Measurements from ENCODE around the gene GPSM1.
A peak's percentile ranks its signal among the peaks of the same experiment; 100 is the strongest.

The GPSM1 gene, protein sequence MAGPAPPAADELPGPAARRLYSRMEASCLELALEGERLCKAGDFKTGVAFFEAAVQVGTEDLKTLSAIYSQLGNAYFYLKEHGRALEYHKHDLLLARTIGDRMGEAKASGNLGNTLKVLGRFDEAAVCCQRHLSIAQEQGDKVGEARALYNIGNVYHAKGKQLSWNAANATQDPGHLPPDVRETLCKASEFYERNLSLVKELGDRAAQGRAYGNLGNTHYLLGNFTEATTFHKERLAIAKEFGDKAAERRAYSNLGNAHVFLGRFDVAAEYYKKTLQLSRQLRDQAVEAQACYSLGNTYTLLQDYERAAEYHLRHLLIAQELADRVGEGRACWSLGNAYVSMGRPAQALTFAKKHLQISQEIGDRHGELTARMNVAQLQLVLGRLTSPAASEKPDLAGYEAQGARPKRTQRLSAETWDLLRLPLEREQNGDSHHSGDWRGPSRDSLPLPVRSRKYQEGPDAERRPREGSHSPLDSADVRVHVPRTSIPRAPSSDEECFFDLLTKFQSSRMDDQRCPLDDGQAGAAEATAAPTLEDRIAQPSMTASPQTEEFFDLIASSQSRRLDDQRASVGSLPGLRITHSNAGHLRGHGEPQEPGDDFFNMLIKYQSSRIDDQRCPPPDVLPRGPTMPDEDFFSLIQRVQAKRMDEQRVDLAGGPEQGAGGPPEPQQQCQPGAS

GRCh38 chr9:136327304-136327974, at the start of gene GPSM1:
Gene GPSM1 (plus strand): TSS chr9:136327539. CDS start chr9:136327696, 157 bp downstream.
- DNase-seq, result peak; percentile 60

GRCh38 chr9:136277746-136278145, 49.6 kb upstream of the GPSM1 start:
- DNase-seq, result no peak

DNA sequence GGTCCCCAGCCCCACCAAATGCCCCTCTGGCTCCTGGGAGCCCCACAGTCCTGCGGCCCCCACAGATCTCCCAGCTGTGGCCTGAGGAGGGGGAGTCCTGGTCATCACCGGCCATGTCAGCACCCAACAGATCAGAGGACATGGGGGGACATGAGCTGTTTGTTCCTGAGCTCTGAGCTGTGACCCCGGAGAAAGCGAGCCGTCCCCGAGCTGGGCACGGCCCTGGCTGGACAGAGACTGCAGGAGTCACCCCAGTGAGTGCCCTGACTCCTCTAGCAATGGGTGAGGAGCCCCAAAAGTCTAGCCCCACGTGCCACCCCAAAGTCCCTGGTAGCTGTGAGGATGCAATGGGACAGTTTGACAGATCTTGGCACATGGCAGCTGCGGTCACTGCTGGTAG, 49.1 kb upstream of the GPSM1 start:
- no peak for DNase-seq

GRCh38 chr9:136278894-136279293, 48.4 kb upstream of the GPSM1 start:
- no peak for DNase-seq

DNA sequence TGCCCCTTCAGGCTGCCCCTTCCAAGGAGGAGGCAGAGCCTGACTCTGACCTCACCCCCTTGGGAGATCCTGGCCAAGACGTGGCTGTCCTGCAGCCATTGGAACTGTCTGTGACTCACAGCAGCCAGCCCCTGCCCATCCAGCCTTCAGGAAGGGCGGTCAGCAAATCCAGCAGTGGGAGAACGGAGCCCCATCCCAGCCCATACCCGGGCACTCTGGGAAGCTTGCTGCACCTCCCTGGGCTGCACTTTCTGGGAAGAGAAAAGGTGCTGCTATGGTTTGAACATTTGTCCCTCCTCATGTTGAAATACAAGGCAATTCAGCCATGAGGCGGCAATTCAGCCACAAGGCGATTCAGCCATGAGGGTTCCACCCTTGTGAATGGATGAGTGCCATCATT, 47.9 kb upstream of the GPSM1 start:
- DNase-seq, result no peak

GRCh38 chr9:136280535-136281315, 46.6 kb upstream of the GPSM1 start:
- no peak for DNase-seq

DNA sequence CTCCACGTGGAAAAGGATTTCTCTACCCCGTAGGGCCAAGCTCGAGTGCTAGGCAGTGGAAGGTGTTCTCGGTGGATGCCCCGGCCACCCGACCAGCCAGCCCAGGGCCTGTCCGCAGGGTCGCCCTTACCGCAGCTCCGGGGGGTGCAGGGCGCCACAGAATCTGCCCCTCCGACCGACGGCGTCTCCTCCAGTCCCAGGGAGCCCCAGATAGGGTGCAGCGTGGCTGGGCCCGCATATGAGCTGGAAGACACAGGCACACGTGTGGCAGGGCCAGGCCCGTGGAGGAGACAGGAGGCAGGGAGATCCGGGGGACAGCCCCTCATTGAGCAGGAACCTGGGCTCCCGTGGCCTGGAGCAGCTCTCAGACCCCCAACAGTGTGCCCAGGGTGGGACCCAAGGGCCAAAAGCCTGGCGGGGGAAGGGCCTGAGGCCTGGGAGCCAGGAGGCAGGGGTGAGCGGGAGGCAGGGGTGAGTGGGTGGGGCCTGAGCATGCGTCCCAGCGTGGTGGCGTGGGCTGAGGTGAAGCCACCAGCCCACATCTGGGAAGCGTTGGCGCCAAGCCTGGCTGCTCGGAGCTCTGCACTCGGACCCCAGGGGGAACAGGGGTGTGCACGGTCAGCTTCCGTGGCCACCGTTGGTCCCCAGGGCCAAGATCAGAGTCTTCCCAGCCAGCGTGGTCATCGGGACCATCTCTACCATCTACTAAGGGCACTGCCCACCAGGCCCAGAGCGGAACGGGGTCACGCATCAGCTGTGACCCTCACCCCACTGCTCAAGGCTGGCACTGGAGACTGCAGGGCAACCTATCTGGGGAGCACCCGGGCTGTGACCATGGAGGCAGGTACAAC, 45.7 kb upstream of the GPSM1 start:
- DNase-seq, result no peak

- no peak for DNase-seq
These were observed 45.0 kb upstream of the GPSM1 start for GRCh38 chr9:136282272-136282861.

GRCh38 chr9:136283291-136284235, 43.8 kb upstream of the GPSM1 start:
- peak; percentile 83 for DNase-seq

- no peak for DNase-seq
These were observed 43.0 kb upstream of the GPSM1 start for GRCh38 chr9:136284311-136284710.

- DNase-seq, result no peak
These were observed 42.4 kb upstream of the GPSM1 start for GRCh38 chr9:136284951-136285350.

GRCh38 chr9:136285501-136286358, 41.6 kb upstream of the GPSM1 start:
- DNase-seq, result no peak

DNA sequence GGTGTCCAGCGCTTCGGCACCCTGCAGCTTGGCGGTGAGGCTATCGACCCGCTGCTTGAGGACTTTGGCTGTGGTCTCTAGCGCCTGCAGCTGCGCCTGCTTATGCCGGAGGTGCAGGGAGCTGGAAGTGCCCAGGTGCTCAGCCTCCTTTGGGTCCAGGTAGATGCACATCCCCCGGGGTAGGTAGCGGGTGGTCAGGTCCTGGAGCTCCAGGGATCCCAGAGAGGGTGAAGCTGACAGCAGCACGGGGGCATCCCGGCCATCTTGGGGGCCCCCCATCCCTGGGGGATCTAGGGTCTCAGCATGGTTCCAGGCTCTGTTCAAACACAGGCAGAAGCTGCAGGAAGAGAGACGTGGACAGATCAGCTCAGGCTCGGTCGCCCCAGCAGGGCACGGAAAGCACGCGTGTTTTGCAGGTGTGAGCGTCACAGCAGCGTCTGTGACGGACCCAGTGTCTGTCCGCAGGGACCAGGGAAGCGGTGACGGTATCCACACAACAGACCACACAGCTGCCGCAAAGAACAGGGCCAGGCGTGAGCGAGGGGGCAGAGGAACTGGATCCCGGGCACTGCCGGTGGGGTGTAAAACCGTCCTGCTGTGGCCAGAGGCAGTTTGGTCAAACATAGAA, 40.9 kb upstream of the GPSM1 start:
- DNase-seq, result no peak

DNA sequence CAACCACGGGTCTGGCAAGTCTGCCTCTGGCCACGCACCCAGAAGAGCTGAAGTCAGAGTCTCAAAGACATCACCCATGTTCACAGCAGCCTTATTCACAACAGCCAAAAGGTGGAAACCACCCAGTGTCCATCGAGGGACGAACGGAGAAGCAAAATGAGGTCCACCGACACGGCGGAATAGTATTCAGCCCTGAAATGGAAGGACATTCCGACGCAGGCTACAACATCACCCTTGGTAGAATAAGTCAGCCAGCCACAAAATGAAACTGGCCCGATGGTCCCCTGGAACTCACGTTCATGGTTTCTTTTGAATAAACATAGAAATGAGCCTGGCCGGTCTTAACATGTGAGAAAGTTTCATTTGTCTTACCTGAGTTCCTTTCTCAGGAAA, 40.4 kb upstream of the GPSM1 start:
- DNase-seq, result no peak

DNA sequence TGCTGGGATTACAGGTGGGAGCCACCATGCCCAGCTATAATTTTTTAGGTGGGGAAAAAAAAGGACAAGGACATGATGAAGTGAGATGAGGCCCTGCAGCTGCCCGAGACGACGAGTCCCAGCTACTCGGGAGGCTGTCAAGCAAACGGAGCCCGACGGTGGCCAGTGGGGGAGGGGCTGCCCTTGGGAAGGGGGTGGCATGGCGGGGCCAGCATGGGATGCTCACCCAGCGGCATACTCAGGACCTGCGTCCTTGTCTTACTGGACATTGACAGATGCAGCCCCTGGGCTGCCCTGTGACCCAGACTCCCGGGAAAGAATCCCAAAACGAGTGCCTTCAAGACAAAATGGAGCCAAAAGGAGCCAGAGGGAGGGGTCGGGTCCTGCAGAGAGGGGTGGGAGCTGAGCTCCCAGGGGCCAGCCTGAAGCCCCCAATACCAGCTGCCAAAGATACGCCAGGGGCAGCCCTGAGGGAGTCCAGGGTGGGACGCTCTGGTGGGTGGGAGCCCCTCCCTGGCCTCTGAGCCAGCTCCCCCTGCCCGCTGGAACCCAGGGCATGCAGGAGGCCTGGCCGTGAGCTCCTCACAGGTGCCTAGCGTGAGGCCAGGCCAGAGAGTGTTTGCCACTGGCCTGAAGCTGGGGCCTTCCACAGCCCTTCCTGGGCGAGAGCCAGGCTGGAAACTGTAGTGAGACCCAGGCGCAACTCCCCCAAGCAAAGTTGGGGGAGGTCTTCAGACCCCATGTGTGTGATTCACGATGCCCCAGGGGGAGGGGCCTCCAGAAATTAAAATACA, 39.2 kb upstream of the GPSM1 start:
- no peak for DNase-seq

DNA sequence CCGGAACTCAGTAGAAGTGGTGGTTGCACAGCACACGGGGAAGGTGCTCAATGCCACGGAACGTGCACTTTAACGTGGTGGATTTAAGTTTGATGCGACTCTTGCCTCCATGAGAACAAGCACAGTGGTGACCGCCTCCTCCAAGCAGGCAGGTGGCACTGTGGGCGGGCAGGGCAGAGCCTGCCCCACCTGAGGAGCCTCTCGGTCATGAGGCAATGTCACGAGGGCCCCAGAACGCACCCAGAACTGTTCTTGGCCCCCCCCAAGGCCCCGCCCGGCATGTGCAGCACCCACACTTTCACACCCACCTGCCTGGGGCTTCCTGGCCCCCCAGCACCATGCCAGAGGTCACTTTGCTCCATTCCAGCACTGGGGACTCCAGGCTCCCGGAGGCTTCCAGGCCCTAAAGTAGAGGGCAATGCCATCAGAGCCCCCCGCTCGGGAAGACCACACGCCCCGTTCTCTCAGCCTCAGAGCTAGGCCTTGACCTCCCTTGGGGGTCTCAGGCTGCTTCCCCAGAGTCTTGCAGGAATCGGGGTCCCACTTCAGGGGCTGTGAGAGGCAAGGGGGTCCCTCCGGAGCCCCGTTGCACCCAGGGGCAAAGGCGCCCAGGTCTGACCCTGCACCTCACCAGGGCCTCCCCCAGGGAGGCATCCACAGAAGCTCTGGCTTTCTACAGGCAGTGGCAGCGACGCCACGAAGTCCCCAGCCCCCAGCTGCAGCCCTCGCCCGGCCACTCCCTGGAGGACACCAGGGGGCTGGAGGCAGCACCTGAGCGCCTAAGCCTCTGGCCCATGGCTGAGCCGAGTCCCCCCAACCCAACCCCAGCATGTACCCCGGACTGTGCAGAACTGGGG, 37.5 kb upstream of the GPSM1 start:
- DNase-seq, result no peak

DNA sequence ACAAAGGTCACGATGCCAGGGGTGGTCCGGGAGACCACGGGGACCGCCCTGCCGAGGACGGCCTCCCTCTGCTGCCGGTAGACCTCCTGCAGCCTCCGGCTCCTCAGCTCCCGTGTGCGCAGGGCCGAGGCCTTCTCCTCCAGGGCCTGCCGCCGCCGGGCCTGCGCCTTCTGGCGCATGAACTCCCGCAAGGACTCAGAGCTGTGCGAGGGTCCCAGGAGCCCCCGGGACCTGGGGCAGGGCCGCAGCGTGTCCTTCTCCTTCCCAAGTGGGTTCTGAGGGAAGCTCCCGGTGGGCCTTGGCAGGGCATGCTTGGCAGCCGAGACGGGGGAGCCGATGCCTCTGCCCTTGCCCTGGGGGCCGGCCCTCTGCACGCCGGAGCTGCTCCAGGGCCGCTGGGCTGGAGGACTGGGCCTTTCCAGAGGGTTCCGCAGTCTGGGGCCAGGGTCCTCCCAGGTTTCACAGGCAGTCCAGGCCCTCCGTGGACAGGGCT, 36.8 kb upstream of the GPSM1 start:
- DNase-seq, result no peak

All from NCI-H82 (cell line).